HG03521 (cell line): ENCODE data around the gene YIF1B.
"Not testable (repeated sequence)": the region's sequence is repeated elsewhere in the genome, so short reads cannot be mapped to it uniquely, and the experiment has no call there.

ENCODE experiments used
- ATAC-seq: cut with Tn5 transposase; IDR thresholded peaks from one replicate; pipeline ENCODE4 v1.9.1; 2021; ENCODE audit warnings: mild to moderate bottlenecking, moderate library complexity; ENCODE audit not compliant: unreplicated experiment

The YIF1B gene

GRCh38 chr19:38277969-38278680 is 37.6 kb downstream of the YIF1B start:
- no peak for ATAC-seq

GRCh38 chr19:38277549-38277948 is 38.2 kb downstream of the YIF1B start:
- no peak for ATAC-seq

- ATAC-seq = no peak
Observed at GRCh38 chr19:38276942-38277517, 38.7 kb downstream of the YIF1B start.

GRCh38 chr19:38274739-38275138 is 41.0 kb downstream of the YIF1B start:
- ATAC-seq = no peak

- no peak for ATAC-seq
Observed at GRCh38 chr19:38273499-38273898, 42.2 kb downstream of the YIF1B start.

- ATAC-seq = no peak
Observed at GRCh38 chr19:38270587-38271167, 45.1 kb downstream of the YIF1B start.

GRCh38 chr19:38268539-38268938 is 47.2 kb downstream of the YIF1B start:
- no peak for ATAC-seq

- no peak for ATAC-seq
Observed at GRCh38 chr19:38267761-38268483, 47.8 kb downstream of the YIF1B start.

GRCh38 chr19:38266981-38267597 is 48.7 kb downstream of the YIF1B start:
- no peak for ATAC-seq

- ATAC-seq = no peak
Observed at GRCh38 chr19:38265921-38266429, 49.8 kb downstream of the YIF1B start.

- no peak for ATAC-seq
Observed at GRCh38 chr19:38265213-38265861, 50.4 kb downstream of the YIF1B start.

- ATAC-seq = no peak
Observed at GRCh38 chr19:38264486-38265212, 51.1 kb downstream of the YIF1B start, which contains the start of gene SPINT2. Gene SPINT2 (plus strand): TSS chr19:38264573. CDS start chr19:38264893, 320 bp downstream.

GRCh38 chr19:38263689-38264485 is 51.9 kb downstream of the YIF1B start:
- no peak for ATAC-seq

- no peak for ATAC-seq
Observed at GRCh38 chr19:38262585-38263268, 53.0 kb downstream of the YIF1B start.

GRCh38 chr19:38261942-38262341 is 53.8 kb downstream of the YIF1B start:
- not testable (repeated sequence) for ATAC-seq

- ATAC-seq = no peak
Observed at GRCh38 chr19:38255383-38256014, 60.2 kb downstream of the YIF1B start.

GRCh38 chr19:38253788-38254187 is 62.0 kb downstream of the YIF1B start:
- no peak for ATAC-seq
